GM23248 (cell line): ENCODE data around the gene SLC2A9.

Source experiments
- EZH2 ChIP-seq: fragments of 200-600 bp; sonication (generic); IDR thresholded peaks from 2 replicates; pipeline ENCODE4 v1.6.1; 2018; ENCODE audit warnings: antibody characterized with exemption, mild to moderate bottlenecking; ENCODE audit not compliant: insufficient read depth, poor library complexity, severe bottlenecking
- EZH2phosphoT487 ChIP-seq: fragments of 200-600 bp; sonication (generic); IDR thresholded peaks from 2 replicates; pipeline ENCODE4 v1.6.1; 2018; ENCODE audit warnings: antibody characterized with exemption, moderate library complexity, mild to moderate bottlenecking, low read depth; ENCODE audit not compliant: insufficient read depth

GRCh38 chr4:10036807-10037342, 15.6 kb upstream of the SLC2A9 start:
- TF ChIP-seq EZH2 (no peak), EZH2phosphoT487 (no peak)
